GM18870 (cell line): ENCODE results near the gene KRT3.

Source experiments
- ATAC-seq: cut with Tn5 transposase; IDR thresholded peaks from one replicate; pipeline ENCODE4 v1.9.1; 2021; ENCODE audit warnings: moderate library complexity; ENCODE audit not compliant: unreplicated experiment

KRT3 gene

GRCh38 chr12:52741375-52742195 lies 54.3 kb downstream of the KRT3 start:
- ATAC-seq: no peak

- no peak for ATAC-seq
Observed at GRCh38 chr12:52740584-52740983, 55.3 kb downstream of the KRT3 start.

- no peak for ATAC-seq
Observed at GRCh38 chr12:52739963-52740362, 56.0 kb downstream of the KRT3 start.
